ENCODE measurements around the gene KCNK15. TPM values are rescaled to one million over a fixed set of nuclear protein-coding genes. Genes with fewer than 3 reads are reported as not detected.

The KCNK15 gene
- total RNA-seq, 1 donor from 2014 or later, result 0.21 TPM

GRCh38 chr20:44727039-44727438, 18.6 kb upstream of the KCNK15 start:
- H3K36me3 ChIP-seq, result no peaks in the 10 kb centered on the region
- no peak overlapping the region for H3K27ac Mint-ChIP-seq
- no peak overlapping the region for H3K4me3 ChIP-seq
- no peak overlapping the region for H3K4me3 Mint-ChIP-seq
- no peaks in the 10 kb centered on the region for H3K9me3 Mint-ChIP-seq
- no peaks in the 10 kb centered on the region for H3K9me3 ChIP-seq (ENCODE audit: low read depth)
- no peak for DNase-seq (ENCODE audit: low spot score)
- peaks cover 7% of the 10 kb centered on the region for H3K27me3 Mint-ChIP-seq (ENCODE audit: insufficient read depth, low read depth)
- H3F3A ChIP-seq (ENCODE audit: low read depth), result no peaks in the 10 kb centered on the region
- no peaks in the 10 kb centered on the region for H3K27me3 ChIP-seq
- H3K4me2 ChIP-seq, result no peak overlapping the region
- no peak for TF ChIP-seq EZH2 (IDR thresholded peaks at IDR 0.05)
- peak; percentile 15 for TF ChIP-seq CTCF (IDR thresholded peaks at IDR 0.05)
- peaks cover 8% of the 10 kb centered on the region for H3K4me1 ChIP-seq
- no peaks in the 10 kb centered on the region for H3K36me3 Mint-ChIP-seq
- no peak overlapping the region for H2AFZ ChIP-seq (replicated peaks)
- no peak overlapping the region for H3K9ac ChIP-seq
- no peaks in the 10 kb centered on the region for H3K79me2 ChIP-seq (ENCODE audit: low read depth)
- H3K4me1 Mint-ChIP-seq, result peaks cover 7% of the 10 kb centered on the region
- no peak overlapping the region for H3K27ac ChIP-seq
- no peaks in the 10 kb centered on the region for H4K20me1 ChIP-seq (ENCODE audit: low read depth)

- H4K20me1 ChIP-seq (ENCODE audit: low read depth), result no peaks in the 10 kb centered on the region
- no peak overlapping the region for H3K27ac ChIP-seq
- no peak overlapping the region for H3K9ac ChIP-seq
- no peak overlapping the region for H2AFZ ChIP-seq (replicated peaks)
- H3F3A ChIP-seq (ENCODE audit: low read depth), result no peaks in the 10 kb centered on the region
- Mint-ChIP-seq H3K27me3 (ENCODE audit: insufficient read depth, low read depth) (peaks cover 4% of the 10 kb centered on the region), H3K27ac (no peak overlapping the region), H3K4me3 (no peak overlapping the region), H3K4me1 (peaks cover 9% of the 10 kb centered on the region), H3K36me3 (no peaks in the 10 kb centered on the region), H3K9me3 (no peaks in the 10 kb centered on the region)
- TF ChIP-seq EZH2 (IDR thresholded peaks at IDR 0.05), result no peak
- TF ChIP-seq EZH2phosphoT487 (IDR thresholded peaks at IDR 0.05), result no peak
- TF ChIP-seq CTCF (IDR thresholded peaks at IDR 0.05), result no peak
- H3K4me2 ChIP-seq, result no peak overlapping the region
- H3K79me2 ChIP-seq (ENCODE audit: low read depth), result no peaks in the 10 kb centered on the region
- no peak overlapping the region for H3K4me3 ChIP-seq
- DNase-seq (ENCODE audit: low spot score), result no peak
- H3K4me1 ChIP-seq, result peaks cover 8% of the 10 kb centered on the region
- no peaks in the 10 kb centered on the region for H3K9me3 ChIP-seq (ENCODE audit: low read depth)
- no peaks in the 10 kb centered on the region for H3K36me3 ChIP-seq
- H3K27me3 ChIP-seq, result no peaks in the 10 kb centered on the region
Observed at GRCh38 chr20:44727651-44728050, 18.0 kb upstream of the KCNK15 start.

GRCh38 chr20:44728801-44729443, 16.7 kb upstream of the KCNK15 start:
- no peaks in the 10 kb centered on the region for H3K9me3 Mint-ChIP-seq

More at GRCh38 chr20:44728801-44729443, 16.7 kb upstream of the KCNK15 start:
- no peaks in the 10 kb centered on the region for H3K36me3 ChIP-seq
- H3K4me2 ChIP-seq, result peak overlapping the region; percentile 3
- no peak overlapping the region for H3K9ac ChIP-seq
- no peaks in the 10 kb centered on the region for H4K20me1 ChIP-seq (ENCODE audit: low read depth)
- H3K27me3 ChIP-seq, result no peaks in the 10 kb centered on the region
- Mint-ChIP-seq H3K4me3 (no peak overlapping the region), H3K36me3 (no peaks in the 10 kb centered on the region), H3K27ac (no peak overlapping the region), H3K27me3 (ENCODE audit: insufficient read depth, low read depth) (peaks cover 8% of the 10 kb centered on the region), H3K4me1 (peaks cover 14% of the 10 kb centered on the region)
- no peaks in the 10 kb centered on the region for H3K79me2 ChIP-seq (ENCODE audit: low read depth)
- no peak overlapping the region for H3K4me3 ChIP-seq
- peak; percentile 36 for DNase-seq (ENCODE audit: low spot score)
- no peak for TF ChIP-seq EZH2phosphoT487 (IDR thresholded peaks at IDR 0.05)
- TF ChIP-seq EZH2 (IDR thresholded peaks at IDR 0.05), result no peak
- TF ChIP-seq CTCF (IDR thresholded peaks at IDR 0.05), result no peak
- no peak overlapping the region for H3K27ac ChIP-seq
- H3K9me3 ChIP-seq (ENCODE audit: low read depth), result no peaks in the 10 kb centered on the region
- no peaks in the 10 kb centered on the region for H3F3A ChIP-seq (ENCODE audit: low read depth)
- peaks cover 8% of the 10 kb centered on the region for H3K4me1 ChIP-seq
- H2AFZ ChIP-seq (replicated peaks), result peak overlapping the region; percentile 19

Measured in neural progenitor cell (in vitro differentiated cells).